Hepatocyte (in vitro differentiated cells): Measurements from ENCODE around the gene HRC. TPM values are rescaled to one million over a fixed set of nuclear protein-coding genes. Genes with fewer than 3 reads are reported as not detected.

Experiments used
- DNase-seq: peaks from one replicate; pipeline ENCODE4 v3.0.0-alpha.2; 2016; ENCODE audit warnings: low spot score
- H2AFZ ChIP-seq: fragments of 200-600 bp; sonication (generic); 2 replicates; pipeline ENCODE4 v1.6.0; 2016; ENCODE audit warnings: antibody characterized with exemption, mild to moderate bottlenecking
- H3K27ac ChIP-seq: fragments of 200-600 bp; sonication (generic); 2 replicates; pipeline ENCODE4 v1.5.1; 2016; ENCODE audit warnings: mild to moderate bottlenecking
- H3K27me3 ChIP-seq: fragments of 200-600 bp; sonication (generic); 2 replicates; pipeline ENCODE4 v1.6.1; 2016
- H3K36me3 ChIP-seq: fragments of 200-600 bp; sonication (generic); replicated peaks from 2 replicates; pipeline ENCODE4 v1.5.1; 2016; ENCODE audit warnings: low read depth; ENCODE audit not compliant: insufficient read depth
- H3K4me1 ChIP-seq: fragments of 200-600 bp; sonication (generic); 2 replicates; pipeline ENCODE4 v1.5.1; 2016; ENCODE audit warnings: mild to moderate bottlenecking, moderate library complexity; ENCODE audit not compliant: insufficient read depth
- H3K4me2 ChIP-seq: fragments of 200-600 bp; sonication (generic); 2 replicates; pipeline ENCODE4 v1.6.0; 2016
- H3K4me3 ChIP-seq: fragments of 200-600 bp; sonication (generic); 2 replicates; pipeline ENCODE4 v1.5.1; 2016; ENCODE audit warnings: mild to moderate bottlenecking
- H3K79me2 ChIP-seq: fragments of 200-600 bp; sonication (generic); 2 replicates; pipeline ENCODE4 v1.6.0; 2017; ENCODE audit warnings: mild to moderate bottlenecking
- H3K9me2 ChIP-seq: fragments of 200-600 bp; sonication (generic); replicated peaks from 2 replicates; pipeline ENCODE4 v1.6.0; 2017; ENCODE audit warnings: mild to moderate bottlenecking; ENCODE audit not compliant: insufficient read depth
- H3K9me3 ChIP-seq: fragments of 200-600 bp; sonication (generic); 2 replicates; pipeline ENCODE4 v1.5.1; 2016; ENCODE audit warnings: low read depth, mild to moderate bottlenecking
- H4K20me1 ChIP-seq: fragments of 200-600 bp; sonication (generic); 2 replicates; pipeline ENCODE4 v1.6.0; 2016; ENCODE audit warnings: mild to moderate bottlenecking; ENCODE audit not compliant: insufficient read depth, poor library complexity, severe bottlenecking
- EZH2 ChIP-seq: fragments of 200-600 bp; sonication (generic); IDR thresholded peaks from 2 replicates; pipeline ENCODE4 v1.6.1; 2016; ENCODE audit warnings: antibody characterized with exemption, mild to moderate bottlenecking, borderline replicate concordance
- EZH2phosphoT487 ChIP-seq: fragments of 200-600 bp; sonication (generic); IDR thresholded peaks from one replicate; pipeline ENCODE4 v1.6.1; 2018; ENCODE audit warnings: antibody characterized with exemption, mild to moderate bottlenecking, low read depth, moderate library complexity; ENCODE audit not compliant: unreplicated experiment, severe bottlenecking
- WGBS: methylation state at CpG from one replicate; pipeline ENCODE4 v1.1.6; 2016; ENCODE audit warnings: low lambda C conversion rate; ENCODE audit errors: missing lambda C conversion rate; 5-methylcytosine and 5-hydroxymethylcytosine counted together
- polyA plus RNA-seq: library from polyadenylated mRNA; unstranded; fragments of >200 nt; fragmentation: Nextera tagmentation; extraction: Ambion mirVana; gene quantifications from 2 replicates; pipeline ENCODE4 v1.2.1, GENCODE V29; 2016
- total RNA-seq: library from RNA; depleted of rRNA; stranded (reverse); fragments of >200 nt; gene quantifications from 2 replicates; pipeline ENCODE4 v1.2.3, GENCODE V29; 2014
- TF ChIP-seq, protein P1 (sequence below): fragments of 200-600 bp; sonication (generic); IDR thresholded peaks from 2 replicates; pipeline ENCODE4 v1.5.1; 2016; ENCODE audit warnings: antibody characterized with exemption, mild to moderate bottlenecking; ENCODE audit not compliant: poor library complexity

The HRC gene
- total and polyA plus RNA-seq, 2 experiments from 2014 or later = 0.48 to 0.50 TPM

DNA sequence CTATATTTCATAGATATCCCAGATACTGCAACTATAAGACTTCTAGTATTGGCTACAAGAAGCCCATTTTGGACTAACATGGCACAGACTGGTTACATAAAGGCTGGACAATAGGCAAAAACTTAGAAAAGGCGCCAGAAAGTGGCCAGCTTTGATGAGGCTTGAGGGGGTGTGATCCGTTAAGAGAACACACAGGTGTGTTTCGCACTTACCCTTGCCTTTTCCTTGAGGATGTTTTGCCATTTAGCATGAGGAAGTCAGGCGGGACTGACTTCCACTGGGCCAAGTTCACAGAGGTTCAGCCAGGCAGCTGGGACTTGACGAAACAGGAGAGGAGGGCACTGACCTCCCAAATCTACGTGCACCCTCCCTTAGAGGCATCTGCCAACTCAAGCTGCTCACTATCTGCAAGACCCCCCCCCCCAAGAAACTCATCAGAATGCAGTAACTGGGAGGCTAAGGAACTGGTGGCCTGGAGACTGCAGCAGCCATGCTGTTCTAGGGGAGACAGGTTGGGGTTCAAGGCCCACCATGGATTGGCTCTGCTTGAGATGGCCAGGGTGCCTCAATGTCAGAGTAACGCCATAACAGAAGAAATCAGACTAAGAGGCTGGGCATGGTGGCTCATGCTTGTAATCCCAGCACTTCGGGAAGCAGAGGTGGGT is 45.5 kb downstream of the HRC start:
- Histone ChIP-seq H3K27ac (no peak overlapping the region), H4K20me1 (peaks cover 12% of the 10 kb centered on the region), H3K36me3 (no peaks in the 10 kb centered on the region)

DNA sequence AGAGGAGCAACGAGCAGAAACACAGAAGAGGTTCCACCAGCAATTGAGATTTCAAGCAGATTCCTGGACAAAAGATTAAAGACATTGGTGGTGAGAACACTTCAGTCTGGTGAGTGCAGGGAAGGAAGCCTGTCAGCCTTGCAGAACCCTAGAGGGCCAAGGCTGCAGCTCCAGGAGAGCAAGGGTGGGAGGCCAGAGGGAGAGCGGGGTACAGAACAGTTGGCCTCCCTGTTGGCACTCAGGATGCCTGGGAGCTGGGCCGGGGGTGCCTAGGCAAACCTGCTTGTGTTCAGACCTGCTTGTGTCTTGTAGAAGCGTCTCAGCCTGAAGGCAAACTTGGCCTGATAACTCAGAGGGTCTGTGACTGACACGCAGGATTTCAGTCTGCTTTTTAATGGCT is 46.1 kb downstream of the HRC start:
- WGBS = 76% methylated on average over 5 of the region's 5 CpGs
- no peak overlapping the region for H3K4me2 ChIP-seq
- TF ChIP-seq EZH2phosphoT487 = no peak
- TF ChIP-seq, protein P1, sequence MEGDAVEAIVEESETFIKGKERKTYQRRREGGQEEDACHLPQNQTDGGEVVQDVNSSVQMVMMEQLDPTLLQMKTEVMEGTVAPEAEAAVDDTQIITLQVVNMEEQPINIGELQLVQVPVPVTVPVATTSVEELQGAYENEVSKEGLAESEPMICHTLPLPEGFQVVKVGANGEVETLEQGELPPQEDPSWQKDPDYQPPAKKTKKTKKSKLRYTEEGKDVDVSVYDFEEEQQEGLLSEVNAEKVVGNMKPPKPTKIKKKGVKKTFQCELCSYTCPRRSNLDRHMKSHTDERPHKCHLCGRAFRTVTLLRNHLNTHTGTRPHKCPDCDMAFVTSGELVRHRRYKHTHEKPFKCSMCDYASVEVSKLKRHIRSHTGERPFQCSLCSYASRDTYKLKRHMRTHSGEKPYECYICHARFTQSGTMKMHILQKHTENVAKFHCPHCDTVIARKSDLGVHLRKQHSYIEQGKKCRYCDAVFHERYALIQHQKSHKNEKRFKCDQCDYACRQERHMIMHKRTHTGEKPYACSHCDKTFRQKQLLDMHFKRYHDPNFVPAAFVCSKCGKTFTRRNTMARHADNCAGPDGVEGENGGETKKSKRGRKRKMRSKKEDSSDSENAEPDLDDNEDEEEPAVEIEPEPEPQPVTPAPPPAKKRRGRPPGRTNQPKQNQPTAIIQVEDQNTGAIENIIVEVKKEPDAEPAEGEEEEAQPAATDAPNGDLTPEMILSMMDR = no peak
- TF ChIP-seq EZH2 = no peak
- no peaks in the 10 kb centered on the region for H3K9me2 ChIP-seq
- no peaks in the 10 kb centered on the region for H3K79me2 ChIP-seq
- H3K36me3 ChIP-seq = no peaks in the 10 kb centered on the region
- DNase-seq = no peak
- H3K27ac ChIP-seq = no peak overlapping the region
- no peaks in the 10 kb centered on the region for H3K27me3 ChIP-seq
- peaks cover 12% of the 10 kb centered on the region for H4K20me1 ChIP-seq
- no peak overlapping the region for H3K4me3 ChIP-seq
- no peaks in the 10 kb centered on the region for H3K9me3 ChIP-seq
- peaks cover 5% of the 10 kb centered on the region for H3K4me1 ChIP-seq
- H2AFZ ChIP-seq = no peak overlapping the region

More for the DNA sequence above, 45.5 kb downstream of the HRC start:
- 94% methylated on average over 8 of the region's 8 CpGs for WGBS
- H3K4me2 ChIP-seq = no peak overlapping the region
- peaks cover 5% of the 10 kb centered on the region for H3K4me1 ChIP-seq
- H3K9me2 ChIP-seq = no peaks in the 10 kb centered on the region
- H2AFZ ChIP-seq = no peak overlapping the region
- TF ChIP-seq EZH2phosphoT487 (no peak), EZH2 (no peak)
- TF ChIP-seq, protein P1 = no peak
- DNase-seq = no peak
- no peaks in the 10 kb centered on the region for H3K27me3 ChIP-seq
- H3K9me3 ChIP-seq = no peaks in the 10 kb centered on the region
- H3K79me2 ChIP-seq = no peaks in the 10 kb centered on the region
- H3K4me3 ChIP-seq = no peak overlapping the region

DNA sequence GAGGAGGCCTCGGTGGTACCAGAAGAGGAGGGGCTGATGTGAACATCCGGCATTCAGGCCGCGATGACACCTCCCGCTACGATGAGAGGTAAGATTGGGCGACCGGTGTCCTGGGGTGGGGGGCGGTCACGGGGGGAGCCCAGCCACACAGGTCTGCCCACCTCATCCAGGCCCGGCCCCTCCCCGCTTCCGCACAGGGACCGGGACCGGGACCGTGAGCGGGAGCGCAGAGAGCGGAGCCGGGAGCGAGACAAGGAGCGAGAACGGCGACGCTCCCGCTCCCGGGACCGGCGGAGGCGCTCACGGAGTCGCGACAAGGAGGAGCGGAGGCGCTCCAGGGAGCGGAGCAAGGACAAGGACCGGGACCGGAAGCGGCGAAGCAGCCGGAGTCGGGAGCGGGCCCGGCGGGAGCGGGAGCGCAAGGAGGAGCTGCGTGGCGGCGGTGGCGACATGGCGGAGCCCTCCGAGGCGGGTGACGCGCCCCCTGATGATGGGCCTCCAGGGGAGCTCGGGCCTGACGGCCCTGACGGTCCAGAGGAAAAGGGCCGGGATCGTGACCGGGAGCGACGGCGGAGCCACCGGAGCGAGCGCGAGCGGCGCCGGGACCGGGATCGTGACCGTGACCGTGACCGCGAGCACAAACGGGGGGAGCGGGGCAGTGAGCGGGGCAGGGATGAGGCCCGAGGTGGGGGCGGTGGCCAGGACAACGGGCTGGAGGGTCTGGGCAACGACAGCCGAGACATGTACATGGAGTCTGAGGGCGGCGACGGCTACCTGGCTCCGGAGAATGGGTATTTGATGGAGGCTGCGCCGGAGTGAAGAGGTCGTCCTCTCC is 47.4 kb downstream of the HRC start:
- Histone ChIP-seq H3K27ac (no peak overlapping the region), H3K4me2 (no peak overlapping the region), H3K79me2 (no peaks in the 10 kb centered on the region), H4K20me1 (peaks cover 17% of the 10 kb centered on the region), H3K4me3 (no peak overlapping the region), H2AFZ (no peak overlapping the region), H3K9me2 (no peaks in the 10 kb centered on the region), H3K4me1 (no peaks in the 10 kb centered on the region), H3K27me3 (no peaks in the 10 kb centered on the region), H3K36me3 (no peaks in the 10 kb centered on the region), H3K9me3 (no peaks in the 10 kb centered on the region)
- TF ChIP-seq, protein P1 = no peak
- TF ChIP-seq EZH2phosphoT487 (no peak), EZH2 (no peak)
- DNase-seq = no peak
- 97% methylated on average over 48 of the region's 93 CpGs for WGBS
